Endothelial cell of umbilical vein (primary cell): Measurements from ENCODE around the gene VGLL4. TPM values are rescaled to one million over a fixed set of nuclear protein-coding genes. Genes with fewer than 3 reads are reported as not detected.

ENCODE experiments used
- BruUV-seq: library from RNA; stranded (reverse); fragments of 400-500 nt; replicated peaks from 2 replicates; lab custom pipeline; 2021; lab: Mats Ljungman, UMichigan
- CTCF ChIA-PET: fragments of 300-600, 350-600 bp; sonication (Branson Sonifier 250); formaldehyde crosslinking; loops from one replicate; lab custom pipeline; 2021; ENCODE audit warnings: antibody characterized with exemption, inconsistent platforms; lab: Charles Lee
- POLR2A ChIA-PET: fragments of 300-600, 350-600 bp; sonication (Branson Sonifier 250); formaldehyde crosslinking; loops from one replicate; lab custom pipeline; 2021; ENCODE audit warnings: antibody characterized with exemption, inconsistent platforms; lab: Charles Lee
- DNase-seq: peaks from one replicate; pipeline ENCODE4 v3.0.0-alpha.2; 2011; ENCODE audit warnings: low read depth, low spot score
- FAIRE-seq: peaks from 2 replicates; lab custom pipeline; 2011; peaks lifted over from hg19 to GRCh38; lab: Jason Lieb, UNC
- H2AFZ ChIP-seq: 2 replicates; pipeline ENCODE4 v1.6.0; 2012; ENCODE audit warnings: low read depth, low read length, control low read depth, inconsistent platforms
- H3K27ac ChIP-seq: 2 replicates; pipeline ENCODE4 v1.5.1; 2011; ENCODE audit warnings: low read depth, mild to moderate bottlenecking, control low read depth, low read length, moderate library complexity; ENCODE audit not compliant: insufficient read depth
- H3K27me3 ChIP-seq, 2 experiments: 2 replicates each; pipeline versions ENCODE4 v1.6.0 to v1.6.1; 2011; ENCODE audit warnings: low read length in 2 of 2, mixed read lengths in 1 of 2; ENCODE audit not compliant: control insufficient read depth in 2 of 2, insufficient read depth in 2 of 2
- H3K36me3 ChIP-seq, 2 experiments: 2 replicates in 1 of 2; 3 replicates in 1 of 2; pipeline ENCODE4 v1.5.1; 2011; ENCODE audit warnings: low read length in 2 of 2, mild to moderate bottlenecking in 1 of 2, moderate library complexity in 1 of 2; ENCODE audit not compliant: control insufficient read depth in 2 of 2, insufficient read depth in 2 of 2; ENCODE audit errors: extremely low read depth in 1 of 2
- H3K4me1 ChIP-seq: 3 replicates; pipeline ENCODE4 v1.5.1; 2011; ENCODE audit warnings: mild to moderate bottlenecking, low read length; ENCODE audit not compliant: control insufficient read depth, insufficient read depth; ENCODE audit errors: extremely low read depth
- H3K4me2 ChIP-seq: 2 replicates; pipeline ENCODE4 v1.6.1; 2011; ENCODE audit warnings: low read length, control low read depth, mixed read lengths; ENCODE audit not compliant: insufficient read depth
- H3K4me3 ChIP-seq, 3 experiments: fragments of 200-600 bp in 1 of 3; sonication (generic), shearing (Covaris generic) in 1 of 3; replicated peaks in 1 of 3; 2 replicates each; pipeline ENCODE4 v1.5.1; 2011 to 2016; ENCODE audit warnings: control low read depth in 3 of 3, low read length in 3 of 3, mild to moderate bottlenecking in 2 of 3, inconsistent platforms in 1 of 3, low read depth in 1 of 3, moderate library complexity in 1 of 3; ENCODE audit not compliant: insufficient read depth in 1 of 3
- H3K79me2 ChIP-seq: 2 replicates; pipeline ENCODE4 v1.6.0; 2012; ENCODE audit warnings: low read length, inconsistent platforms; ENCODE audit not compliant: control insufficient read depth, insufficient read depth
- H3K9ac ChIP-seq: replicated peaks from 2 replicates; pipeline ENCODE3; 2011; ENCODE audit warnings: low read length, control low read depth; ENCODE audit not compliant: insufficient read depth; ENCODE audit errors: extremely low read depth
- H3K9me1 ChIP-seq: replicated peaks from 3 replicates; pipeline ENCODE4 v1.6.0; 2011; ENCODE audit warnings: mild to moderate bottlenecking, low read length; ENCODE audit not compliant: control insufficient read depth, insufficient read depth; ENCODE audit errors: extremely low read depth
- H3K9me3 ChIP-seq: replicated peaks from 2 replicates; pipeline ENCODE4 v1.5.1; 2012; ENCODE audit warnings: low read length, inconsistent platforms; ENCODE audit not compliant: control insufficient read depth, insufficient read depth
- H4K20me1 ChIP-seq: replicated peaks from 2 replicates; pipeline ENCODE3; 2011; ENCODE audit warnings: mild to moderate bottlenecking, low read length; ENCODE audit not compliant: control insufficient read depth, insufficient read depth; ENCODE audit errors: extremely low read depth
- EZH2 ChIP-seq: IDR thresholded peaks from 2 replicates; pipeline ENCODE4 v1.6.1; 2012; ENCODE audit warnings: borderline replicate concordance, low read depth, mild to moderate bottlenecking, moderate library complexity, low read length, inconsistent platforms; ENCODE audit not compliant: severe bottlenecking
- JUN ChIP-seq: IDR thresholded peaks from 2 replicates; pipeline ENCODE4 v1.6.1; 2011; ENCODE audit warnings: borderline replicate concordance, low read depth; ENCODE audit not compliant: insufficient read length, insufficient read depth
- POLR2A ChIP-seq: IDR thresholded peaks from 2 replicates; pipeline ENCODE4 v1.6.1; 2012; ENCODE audit warnings: low read depth, mild to moderate bottlenecking, control low read depth, low read length
- POLR2AphosphoS5 ChIP-seq: IDR thresholded peaks from 2 replicates; pipeline ENCODE4 v1.6.1; 2012; ENCODE audit warnings: low read depth, mild to moderate bottlenecking, control low read depth, low read length, moderate library complexity; ENCODE audit not compliant: insufficient read depth
- dilution Hi-C: fragments of 300-500 bp; cut with MboI; formaldehyde crosslinking; loops from one replicate; pipeline ENCODE4 v1.15.0; 2019; ENCODE audit warnings: low sequenced_read_pairs; ENCODE audit not compliant: extremely low pct_ligation_motif_present
- intact Hi-C: fragments of 100-400 bp; cut with micrococcal nuclease; formaldehyde crosslinking; loops from one replicate; pipeline ENCODE4 v1.10.0; 2022
- polyA plus RNA-seq, 4 experiments: library from polyadenylated mRNA; depleted of rRNA in 3 of 4; stranded (reverse) in 3 of 4; unstranded in 1 of 4; fragments of >200 nt; gene quantifications; 2 replicates each; pipeline versions ENCODE4 v1.2.1 to v1.2.3, GENCODE V29; 2011 to 2012; ENCODE audit warnings: missing spikeins in 1 of 4
- total RNA-seq: library from RNA; stranded (reverse); gene quantifications from 2 replicates; pipeline ENCODE4 v1.2.3, GENCODE V29; 2021

VGLL4 gene
- total and polyA plus RNA-seq, 2 donors (not counting 3 experiments of a cell fraction or from before 2014, with no cell fraction given) = 67.0 to 78.9 TPM

DNA sequence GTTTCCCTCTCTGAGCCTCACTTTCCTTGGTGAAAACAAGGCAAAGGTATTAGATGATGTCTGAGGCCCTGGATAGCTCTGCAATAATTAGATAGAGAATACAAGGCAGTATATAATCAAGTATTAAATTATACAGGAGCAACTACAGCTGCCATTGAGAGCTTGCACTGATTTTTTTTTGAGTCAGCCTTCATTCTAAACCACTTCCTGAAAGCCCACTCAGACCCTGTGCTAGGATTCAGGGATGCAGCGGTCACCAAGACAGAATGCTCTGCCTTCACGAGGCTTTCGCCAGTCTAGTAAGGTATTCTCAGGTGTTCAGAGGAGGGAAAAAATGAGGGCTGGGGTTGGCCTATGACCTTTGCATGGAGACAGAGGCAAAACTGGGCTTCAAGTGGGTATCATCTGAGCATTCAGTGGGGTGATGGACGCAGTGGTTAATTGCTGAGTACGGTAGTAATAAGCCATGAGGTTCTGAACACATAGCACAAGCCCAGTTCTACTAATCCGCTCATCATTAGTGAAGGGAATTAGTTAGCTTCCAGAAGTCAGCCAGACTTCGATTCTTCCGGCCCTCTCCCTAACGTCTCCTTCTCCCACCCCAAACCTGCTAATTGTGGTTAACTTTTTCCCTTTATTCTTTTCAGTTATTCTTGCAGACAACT is 3.6 kb downstream of the VGLL4 start:
- no TSS peak for BruUV-seq
- Histone ChIP-seq H3K27ac (peak overlapping the region; percentile 92), H3K4me1 (peaks cover 65% of the 10 kb centered on the region), H3K79me2 (peaks cover 82% of the 10 kb centered on the region), H3K36me3 (no peaks in the 10 kb centered on the region), H3K4me3 (peak overlapping the region; percentile 21 to 70 (median 58)), H3K9me1 (no peaks in the 10 kb centered on the region), H3K27me3 (no peaks in the 10 kb centered on the region), H2AFZ (no peak overlapping the region), H3K9me3 (no peaks in the 10 kb centered on the region), H4K20me1 (no peaks in the 10 kb centered on the region), H3K9ac (peak overlapping the region; percentile 98), H3K4me2 (peak overlapping the region; percentile 93)
- TF ChIP-seq POLR2A (peak; percentile 36), EZH2 (no peak)
- peak; percentile 29 for DNase-seq
- ChIA-PET CTCF (interaction anchor here (1.0 to 3.6 kb wide), 5 partner anchors 21 to 260 kb away, joined by 3 to 24 read pairs (median 3); no protein-coding TSS in a partner anchor), POLR2A (interaction anchor here (0.5 kb wide), 1 partner anchor 82 kb away, joined by 5 read pairs; no protein-coding TSS in a partner anchor)
- intact Hi-C loops = loop anchor here (5.0 kb wide), 1 partner anchor 413 kb away; no protein-coding TSS in a partner anchor
- dilution Hi-C loops = no loop called here
- no peak for FAIRE-seq

DNA sequence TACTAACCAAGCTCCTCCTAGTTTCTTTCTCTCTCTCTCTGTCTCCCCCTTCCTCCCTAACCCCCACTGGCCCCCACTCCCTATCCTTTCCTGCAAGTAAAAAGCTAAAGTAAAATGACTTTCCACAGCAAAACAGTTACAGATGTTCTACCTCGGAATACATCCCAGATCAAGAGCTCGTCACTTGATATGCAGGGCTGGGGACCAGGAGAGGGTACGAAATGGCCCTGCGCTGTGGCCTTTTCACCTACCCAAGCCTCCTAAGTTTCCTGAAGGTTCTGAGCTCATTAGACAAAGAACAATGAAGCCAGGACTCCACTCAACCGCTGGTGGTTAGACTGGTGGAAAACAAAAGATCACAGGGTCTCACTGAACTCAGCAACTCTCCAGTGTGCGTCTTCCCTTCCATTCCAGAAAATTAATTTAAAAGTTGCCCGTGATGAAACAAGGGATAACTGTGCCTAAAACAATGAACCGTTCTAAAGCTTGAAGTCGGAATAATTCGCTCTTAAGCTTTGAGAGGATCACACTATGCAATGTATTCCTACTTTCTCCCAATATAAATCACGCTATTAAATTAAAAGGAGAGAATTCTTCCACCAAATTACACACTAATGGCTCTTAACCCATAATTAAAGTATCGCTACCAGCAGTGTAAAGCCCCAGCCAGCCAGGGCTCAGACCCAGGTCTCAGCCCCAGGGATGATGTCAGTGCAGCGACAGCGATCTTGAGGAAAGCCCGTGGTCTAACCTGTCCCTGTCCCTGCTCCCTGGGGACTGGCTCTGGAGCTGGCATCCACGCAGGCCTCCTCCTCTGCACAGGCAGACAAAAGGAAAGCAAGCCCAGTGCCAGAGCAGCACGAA is 5.0 kb downstream of the VGLL4 start:
- H3K9me1 ChIP-seq = no peaks in the 10 kb centered on the region
- no peaks in the 10 kb centered on the region for H3K36me3 ChIP-seq
- CTCF ChIA-PET = interaction anchor here (0.6 to 3.6 kb wide), 15 partner anchors 12 to 483 kb away, joined by 3 to 24 read pairs (median 5); no protein-coding TSS in a partner anchor
- POLR2A ChIA-PET = interaction anchor here (0.7 to 1.1 kb wide), 7 partner anchors 16 to 260 kb away, joined by 3 to 4 read pairs (median 3); no protein-coding TSS in a partner anchor
- no peaks in the 10 kb centered on the region for H4K20me1 ChIP-seq
- FAIRE-seq (no peak), DNase-seq (peak; percentile 82)
- intact Hi-C loops (no loop called here), dilution Hi-C loops (no loop called here)
- no TSS peak for BruUV-seq
- H3K4me1 ChIP-seq = peaks cover 74% of the 10 kb centered on the region
- peak overlapping the region; percentile 84 for H3K9ac ChIP-seq
- peaks cover 96% of the 10 kb centered on the region for H3K79me2 ChIP-seq
- H3K4me2 ChIP-seq = peak overlapping the region; percentile 93
- peak overlapping the region; percentile 14 to 58 (median 27) for H3K4me3 ChIP-seq
- no peaks in the 10 kb centered on the region for H3K9me3 ChIP-seq
- no peaks in the 10 kb centered on the region for H3K27me3 ChIP-seq
- H2AFZ ChIP-seq = no peak overlapping the region
- peak; percentile 19 for TF ChIP-seq POLR2AphosphoS5
- no peak for TF ChIP-seq EZH2
- no peak for TF ChIP-seq JUN
- H3K27ac ChIP-seq = peak overlapping the region; percentile 92
